ENCODE results near the gene GATA2. TPM values are rescaled to one million over a fixed set of nuclear protein-coding genes. Genes with fewer than 3 reads are reported as not detected.

The GATA2 gene
- total RNA-seq, 1 donor from 2014 or later: 1.7 TPM

DNA sequence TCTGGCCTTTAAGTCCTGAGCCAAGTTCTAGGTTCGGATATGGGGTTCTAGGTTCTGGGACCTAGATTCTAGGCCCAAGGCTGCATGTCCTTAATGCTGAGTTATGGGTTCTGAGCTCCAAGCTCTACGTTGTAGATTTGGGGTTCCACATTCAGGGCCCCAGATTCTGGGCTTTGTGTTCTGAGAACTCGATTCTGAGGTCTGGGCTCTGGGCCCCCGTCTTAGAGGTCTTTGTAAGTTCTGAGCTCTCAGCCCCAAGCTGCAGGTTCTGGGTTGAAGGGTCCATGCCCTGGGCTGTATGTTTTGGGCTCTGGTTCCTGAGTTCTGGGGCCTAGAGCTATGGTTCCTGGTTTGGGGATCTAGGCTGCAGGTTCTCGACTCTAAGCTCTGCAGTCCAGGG, 16.3 kb downstream of the GATA2 start:
- Mint-ChIP-seq H3K27me3 (peaks cover 79% of the 10 kb centered on the region), H3K4me3 (ENCODE audit: low read depth) (no peak overlapping the region), H3K9me3 (ENCODE audit: low read depth) (no peaks in the 10 kb centered on the region), H3K36me3 (ENCODE audit: insufficient read depth) (no peaks in the 10 kb centered on the region), H3K27ac (no peak overlapping the region), H3K4me1 (ENCODE audit: low read depth) (peaks cover 6% of the 10 kb centered on the region)
- no peak for DNase-seq (ENCODE audit: low spot score, unreplicated experiment)
- TF ChIP-seq, protein P1, sequence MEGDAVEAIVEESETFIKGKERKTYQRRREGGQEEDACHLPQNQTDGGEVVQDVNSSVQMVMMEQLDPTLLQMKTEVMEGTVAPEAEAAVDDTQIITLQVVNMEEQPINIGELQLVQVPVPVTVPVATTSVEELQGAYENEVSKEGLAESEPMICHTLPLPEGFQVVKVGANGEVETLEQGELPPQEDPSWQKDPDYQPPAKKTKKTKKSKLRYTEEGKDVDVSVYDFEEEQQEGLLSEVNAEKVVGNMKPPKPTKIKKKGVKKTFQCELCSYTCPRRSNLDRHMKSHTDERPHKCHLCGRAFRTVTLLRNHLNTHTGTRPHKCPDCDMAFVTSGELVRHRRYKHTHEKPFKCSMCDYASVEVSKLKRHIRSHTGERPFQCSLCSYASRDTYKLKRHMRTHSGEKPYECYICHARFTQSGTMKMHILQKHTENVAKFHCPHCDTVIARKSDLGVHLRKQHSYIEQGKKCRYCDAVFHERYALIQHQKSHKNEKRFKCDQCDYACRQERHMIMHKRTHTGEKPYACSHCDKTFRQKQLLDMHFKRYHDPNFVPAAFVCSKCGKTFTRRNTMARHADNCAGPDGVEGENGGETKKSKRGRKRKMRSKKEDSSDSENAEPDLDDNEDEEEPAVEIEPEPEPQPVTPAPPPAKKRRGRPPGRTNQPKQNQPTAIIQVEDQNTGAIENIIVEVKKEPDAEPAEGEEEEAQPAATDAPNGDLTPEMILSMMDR (IDR thresholded peaks at IDR 0.05; ENCODE audit: unreplicated experiment): no peak

DNA sequence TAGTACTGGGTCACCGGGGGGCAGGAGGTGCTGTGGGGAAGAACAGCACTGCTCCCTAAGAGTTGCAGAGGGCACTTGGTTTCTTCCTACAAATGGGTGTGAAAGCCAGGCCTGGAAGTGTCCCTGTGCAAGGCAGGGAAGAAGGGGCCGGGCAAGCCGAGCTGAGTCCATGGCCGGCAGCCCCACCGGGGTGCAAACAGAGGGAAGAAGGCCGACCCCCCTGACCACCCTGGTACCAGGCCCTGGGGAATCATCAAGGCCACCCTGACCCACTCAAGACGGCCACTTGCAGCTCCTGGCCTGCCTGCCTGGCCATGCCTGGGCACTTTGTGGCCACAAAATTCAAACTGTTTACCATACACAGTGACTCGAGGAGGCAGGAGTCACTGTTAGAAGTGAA, 17.6 kb downstream of the GATA2 start:
- Mint-ChIP-seq H3K9me3 (ENCODE audit: low read depth) (no peaks in the 10 kb centered on the region), H3K27me3 (peaks cover 82% of the 10 kb centered on the region), H3K4me3 (ENCODE audit: low read depth) (no peak overlapping the region), H3K4me1 (ENCODE audit: low read depth) (peaks cover 6% of the 10 kb centered on the region), H3K27ac (no peak overlapping the region), H3K36me3 (ENCODE audit: insufficient read depth) (no peaks in the 10 kb centered on the region)
- no peak for DNase-seq (ENCODE audit: low spot score, unreplicated experiment)
- TF ChIP-seq, protein P1 (IDR thresholded peaks at IDR 0.05; ENCODE audit: unreplicated experiment): no peak

DNA sequence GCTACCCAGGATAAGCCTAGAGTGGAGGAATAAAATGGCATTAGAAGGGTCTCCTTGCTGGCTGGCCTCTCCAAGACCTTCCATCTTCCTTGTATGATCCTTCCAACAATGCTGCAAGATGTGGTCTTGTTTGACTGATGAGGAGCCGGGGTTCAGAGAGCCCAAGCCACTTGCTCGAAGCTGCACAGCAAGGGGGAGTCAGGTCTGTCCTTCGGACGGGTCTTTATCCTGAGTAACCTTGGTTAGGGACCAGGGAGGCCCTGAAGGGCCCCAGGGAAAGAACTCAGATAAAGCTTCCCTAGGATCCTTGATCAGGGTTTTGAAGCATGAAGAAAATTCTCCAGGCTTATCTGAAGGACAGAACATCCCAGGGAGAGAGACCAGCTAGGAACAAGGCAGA, 19.3 kb downstream of the GATA2 start:
- TF ChIP-seq, protein P1 (IDR thresholded peaks at IDR 0.05; ENCODE audit: unreplicated experiment): no peak
- Mint-ChIP-seq H3K4me1 (ENCODE audit: low read depth) (peaks cover 6% of the 10 kb centered on the region), H3K4me3 (ENCODE audit: low read depth) (no peak overlapping the region), H3K9me3 (ENCODE audit: low read depth) (no peaks in the 10 kb centered on the region), H3K27ac (no peak overlapping the region), H3K27me3 (peaks cover 73% of the 10 kb centered on the region), H3K36me3 (ENCODE audit: insufficient read depth) (no peaks in the 10 kb centered on the region)
- DNase-seq (ENCODE audit: low spot score, unreplicated experiment): no peak

DNA sequence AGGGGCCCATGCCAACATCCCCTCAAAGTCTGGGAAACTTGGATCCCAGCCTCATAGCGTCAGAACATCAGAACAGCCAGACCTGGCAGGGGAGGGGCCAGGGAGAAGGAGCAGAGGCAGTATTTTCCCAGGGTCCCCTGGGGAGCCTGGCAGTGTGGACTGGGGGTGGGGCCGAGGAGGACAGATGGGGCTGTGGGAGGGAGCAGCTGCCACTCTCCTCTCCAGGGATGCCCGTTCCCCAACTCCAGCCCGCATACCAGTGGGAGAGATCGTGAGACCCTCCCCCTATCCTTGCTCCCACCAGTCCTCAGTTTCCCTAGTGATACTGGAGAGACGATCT, 19.9 kb downstream of the GATA2 start:
- no peaks in the 10 kb centered on the region for H3K36me3 Mint-ChIP-seq (ENCODE audit: insufficient read depth)
- no peak overlapping the region for H3K27ac Mint-ChIP-seq
- H3K4me3 Mint-ChIP-seq (ENCODE audit: low read depth): no peak overlapping the region
- TF ChIP-seq, protein P1 (IDR thresholded peaks at IDR 0.05; ENCODE audit: unreplicated experiment): no peak
- H3K27me3 Mint-ChIP-seq: peaks cover 70% of the 10 kb centered on the region
- no peak for DNase-seq (ENCODE audit: low spot score, unreplicated experiment)
- H3K9me3 Mint-ChIP-seq (ENCODE audit: low read depth): no peaks in the 10 kb centered on the region
- peaks cover 6% of the 10 kb centered on the region for H3K4me1 Mint-ChIP-seq (ENCODE audit: low read depth)

DNA sequence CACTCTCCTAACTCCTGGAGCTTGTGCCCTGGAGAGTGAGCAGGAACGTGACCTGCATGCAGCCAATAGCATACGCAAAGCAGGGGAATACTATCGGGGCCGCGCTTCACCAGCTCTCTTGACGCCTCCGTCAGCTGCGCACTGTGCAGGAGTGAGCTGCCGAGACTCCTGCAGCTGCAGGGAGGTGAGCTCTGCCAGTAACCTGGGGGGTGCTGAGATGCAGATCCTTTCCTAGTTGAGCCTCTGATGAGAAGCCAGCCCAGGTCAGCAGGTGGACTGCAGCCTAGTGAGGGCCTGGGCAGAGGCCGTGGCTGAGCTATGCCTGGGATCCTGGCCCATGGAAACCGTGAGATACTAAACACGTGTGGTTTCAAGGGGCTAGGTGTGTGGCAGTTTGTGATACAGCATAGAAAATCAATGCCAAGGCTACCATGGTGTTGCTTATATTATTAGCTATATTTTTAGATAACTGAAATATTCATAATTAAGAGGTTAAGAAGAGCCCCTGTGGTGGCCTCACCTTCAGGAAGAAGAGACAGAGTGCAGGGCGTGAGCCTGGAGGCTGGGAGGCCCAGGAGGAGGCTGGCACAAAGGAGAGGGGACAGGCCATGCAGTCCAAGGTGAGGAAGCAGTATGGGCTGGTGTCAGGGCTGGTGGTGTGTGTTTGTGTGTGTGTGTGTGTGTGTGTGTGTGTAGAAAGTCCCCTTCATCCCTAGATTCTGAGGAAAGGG, 20.4 kb downstream of the GATA2 start:
- Mint-ChIP-seq H3K4me1 (ENCODE audit: low read depth) (peaks cover 6% of the 10 kb centered on the region), H3K36me3 (ENCODE audit: insufficient read depth) (no peaks in the 10 kb centered on the region), H3K9me3 (ENCODE audit: low read depth) (no peaks in the 10 kb centered on the region), H3K27ac (no peak overlapping the region), H3K27me3 (peaks cover 65% of the 10 kb centered on the region), H3K4me3 (ENCODE audit: low read depth) (no peak overlapping the region)
- DNase-seq (ENCODE audit: low spot score, unreplicated experiment): no peak
- TF ChIP-seq, protein P1 (IDR thresholded peaks at IDR 0.05; ENCODE audit: unreplicated experiment): no peak

All from progenitor cell of endocrine pancreas (in vitro differentiated cells).